OCI-LY1 (cell line): ENCODE results near the gene ENDOU.

Source experiments
- CTCF ChIP-seq: fragments of 200-600 bp; sonication (generic), shearing (Covaris generic); IDR thresholded peaks from 2 replicates; pipeline ENCODE4 v1.5.1; 2017; ENCODE audit warnings: mild to moderate bottlenecking, antibody characterized with exemption, low read length, moderate library complexity, mixed read lengths
- EZH2 ChIP-seq: fragments of 200-600 bp; sonication (generic), shearing (Covaris generic); IDR thresholded peaks from 2 replicates; pipeline ENCODE4 v1.8.0; 2017; ENCODE audit warnings: borderline replicate concordance, mixed run types, mild to moderate bottlenecking, antibody characterized with exemption, low read length, moderate library complexity, mixed read lengths

- TF ChIP-seq CTCF (no peak), EZH2 (no peak)
Observed at GRCh38 chr12:47731723-47732122, 6.4 kb upstream of the ENDOU start.
